ENCODE measurements around the gene PLAC1. TPM values are rescaled to one million over a fixed set of nuclear protein-coding genes. Genes with fewer than 3 reads are reported as not detected.

Gene PLAC1
- polyA plus RNA-seq, 3 donors from 2014 or later = not detected

GRCh38 chrX:134570899-134571298 lies 87.4 kb downstream of the PLAC1 start:
- Mint-ChIP-seq H3K4me3 (no peak overlapping the region), H3K4me1 (no peaks in the 10 kb centered on the region), H3K27ac (no peak overlapping the region), H3K36me3 (no peaks in the 10 kb centered on the region), H3K9me3 (no peaks in the 10 kb centered on the region), H3K27me3 (ENCODE audit: low read depth in 3 of 3) (peaks cover 0 to 9% (median 0%) of the 10 kb centered on the region in 3 donors)
- no peak for DNase-seq

DNA sequence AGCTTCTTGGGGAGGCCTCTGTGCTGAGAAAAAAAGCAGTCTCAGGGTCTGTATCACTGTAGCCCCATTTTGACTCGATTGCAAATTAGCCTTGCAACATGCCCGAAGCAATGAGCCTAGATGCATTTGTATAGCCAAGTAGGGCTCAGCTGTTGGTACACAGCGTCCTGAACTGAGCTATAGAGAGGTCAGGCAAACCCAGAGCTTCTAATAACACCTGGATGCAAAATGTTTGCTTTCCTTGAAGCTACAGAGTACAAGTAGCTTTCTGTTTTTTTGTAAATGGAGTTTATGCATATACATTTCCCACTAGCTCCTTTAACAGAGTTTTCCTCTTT lies 87.8 kb downstream of the PLAC1 start:
- Mint-ChIP-seq H3K4me3 (no peak overlapping the region), H3K27ac (no peak overlapping the region), H3K4me1 (no peaks in the 10 kb centered on the region), H3K36me3 (no peaks in the 10 kb centered on the region), H3K27me3 (ENCODE audit: low read depth in 3 of 3) (peaks cover 0 to 9% (median 0%) of the 10 kb centered on the region in 3 donors), H3K9me3 (no peaks in the 10 kb centered on the region)
- DNase-seq = no peak

- Mint-ChIP-seq H3K27ac (no peak overlapping the region), H3K4me1 (no peaks in the 10 kb centered on the region), H3K4me3 (no peak overlapping the region), H3K9me3 (no peaks in the 10 kb centered on the region), H3K36me3 (no peaks in the 10 kb centered on the region), H3K27me3 (ENCODE audit: low read depth in 3 of 3) (peaks cover 0 to 9% (median 0%) of the 10 kb centered on the region in 3 donors)
- DNase-seq = no peak
Measured at GRCh38 chrX:134569306-134569705, 89.0 kb downstream of the PLAC1 start.

DNA sequence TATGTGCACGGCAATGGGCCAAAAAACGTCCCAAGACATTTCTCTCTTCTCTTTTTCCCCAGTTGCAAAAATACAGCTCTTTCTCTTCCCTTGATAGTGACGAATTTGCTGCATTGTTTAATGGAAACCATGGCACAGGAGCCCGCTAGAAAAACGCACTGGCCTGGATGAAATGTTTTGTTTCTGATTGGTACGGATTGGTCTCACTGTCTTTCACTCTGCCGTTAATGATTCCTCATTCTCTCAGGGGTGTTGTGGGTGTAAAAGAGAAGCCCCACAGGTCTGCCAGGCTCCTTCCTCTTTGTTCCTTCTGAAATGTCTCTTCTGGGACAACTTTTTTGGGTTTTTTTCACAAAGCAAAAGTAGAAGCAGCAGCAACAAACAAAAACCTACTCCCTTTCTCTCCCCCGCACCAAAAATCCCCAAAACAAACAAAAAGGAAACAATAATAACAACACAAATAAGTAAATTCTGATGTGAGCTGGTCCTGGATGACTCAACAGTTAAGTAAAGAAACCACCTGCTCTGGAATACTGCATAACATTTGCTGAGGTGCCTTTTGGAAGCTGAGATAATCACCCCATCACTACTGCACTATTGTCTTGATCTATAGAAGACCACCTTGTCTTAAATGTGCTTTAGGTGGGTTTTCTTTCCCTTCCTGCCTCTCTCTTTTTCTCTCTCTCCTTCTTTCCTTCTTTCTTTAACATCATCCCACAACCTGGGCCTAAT lies 89.8 kb downstream of the PLAC1 start:
- DNase-seq = no peak
- Mint-ChIP-seq H3K4me3 (no peak overlapping the region), H3K4me1 (no peaks in the 10 kb centered on the region), H3K36me3 (no peaks in the 10 kb centered on the region), H3K27me3 (ENCODE audit: low read depth in 3 of 3) (peaks cover 0 to 6% (median 0%) of the 10 kb centered on the region in 3 donors), H3K27ac (no peak overlapping the region), H3K9me3 (no peaks in the 10 kb centered on the region)

- Mint-ChIP-seq H3K36me3 (no peaks in the 10 kb centered on the region), H3K4me1 (no peaks in the 10 kb centered on the region), H3K9me3 (no peaks in the 10 kb centered on the region), H3K27ac (no peak overlapping the region), H3K4me3 (no peak overlapping the region), H3K27me3 (ENCODE audit: low read depth in 3 of 3) (peaks cover 0 to 9% (median 3%) of the 10 kb centered on the region in 3 donors)
- no peak for DNase-seq
Measured at GRCh38 chrX:134566506-134566905, 91.8 kb downstream of the PLAC1 start.

DNA sequence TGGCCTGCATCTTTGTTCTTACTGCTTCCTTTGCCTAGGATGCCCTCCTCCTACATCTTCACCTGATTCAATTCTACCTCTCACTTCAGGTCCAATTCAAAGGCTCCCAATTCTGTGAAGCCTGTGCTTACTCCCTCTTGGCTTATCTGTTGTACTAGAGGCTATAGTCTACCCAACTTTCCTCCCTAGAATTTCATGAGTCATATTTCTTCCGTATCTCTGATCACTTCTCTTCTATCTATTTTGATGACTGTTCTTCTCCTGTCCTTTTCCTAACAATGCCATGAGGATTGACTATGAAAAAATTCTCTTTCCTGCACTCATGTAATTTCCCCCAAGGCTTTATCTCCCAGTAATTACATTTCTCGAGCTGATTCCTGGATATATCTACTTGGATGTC lies 96.3 kb downstream of the PLAC1 start:
- Mint-ChIP-seq H3K9me3 (no peaks in the 10 kb centered on the region), H3K4me1 (no peaks in the 10 kb centered on the region), H3K27me3 (ENCODE audit: low read depth in 3 of 3) (peaks cover 0 to 7% (median 2%) of the 10 kb centered on the region in 3 donors), H3K27ac (no peak overlapping the region), H3K4me3 (no peak overlapping the region), H3K36me3 (no peaks in the 10 kb centered on the region)
- DNase-seq = no peak

GRCh38 chrX:134558133-134558532 lies 100.1 kb downstream of the PLAC1 start:
- DNase-seq = no peak
- Mint-ChIP-seq H3K27me3 (ENCODE audit: low read depth in 3 of 3) (peaks cover 10 to 15% (median 14%) of the 10 kb centered on the region in 3 donors), H3K36me3 (no peaks in the 10 kb centered on the region), H3K27ac (no peak overlapping the region), H3K4me3 (no peak overlapping the region), H3K9me3 (no peaks in the 10 kb centered on the region), H3K4me1 (no peaks in the 10 kb centered on the region)

DNA sequence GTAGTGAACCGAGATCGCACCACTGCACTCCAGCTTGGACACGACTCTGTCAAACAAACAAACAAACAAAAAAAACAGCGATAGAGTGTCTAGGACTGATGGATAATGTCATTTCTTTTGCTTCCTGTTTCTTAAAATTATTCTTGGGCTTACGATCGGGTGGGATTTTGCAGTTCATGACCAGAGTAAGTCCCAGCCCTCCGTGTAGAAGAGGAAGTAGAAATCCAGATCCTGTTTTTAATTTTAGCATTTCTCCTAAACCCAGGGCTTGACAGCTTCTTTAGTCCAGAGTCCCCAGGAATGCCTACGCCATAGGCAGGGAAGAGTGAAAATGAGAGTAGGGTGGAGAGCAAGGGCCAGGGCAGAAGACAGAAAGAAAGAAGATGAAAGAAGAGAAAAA lies 104.0 kb downstream of the PLAC1 start:
- Mint-ChIP-seq H3K9me3 (peaks cover 0 to 2% (median 0%) of the 10 kb centered on the region in 6 donors), H3K27ac (no peak overlapping the region), H3K36me3 (no peaks in the 10 kb centered on the region), H3K4me1 (peaks cover 10% of the 10 kb centered on the region in 2 donors), H3K27me3 (ENCODE audit: low read depth in 3 of 3) (peaks cover 9 to 34% (median 23%) of the 10 kb centered on the region in 3 donors), H3K4me3 (no peak overlapping the region)
- DNase-seq = no peak

- Mint-ChIP-seq H3K36me3 (no peaks in the 10 kb centered on the region), H3K4me3 (no peak overlapping the region), H3K9me3 (peaks cover 0 to 5% (median 0%) of the 10 kb centered on the region in 6 donors), H3K4me1 (peaks cover 23 to 24% of the 10 kb centered on the region in 2 donors), H3K27ac (no peak overlapping the region), H3K27me3 (ENCODE audit: low read depth in 3 of 3) (peaks cover 14 to 50% (median 30%) of the 10 kb centered on the region in 3 donors)
- DNase-seq = no peak
Measured at GRCh38 chrX:134552351-134552750, 105.9 kb downstream of the PLAC1 start.

GRCh38 chrX:134551376-134552048 lies 106.8 kb downstream of the PLAC1 start:
- Mint-ChIP-seq H3K27me3 (ENCODE audit: low read depth in 3 of 3) (peaks cover 17 to 56% (median 30%) of the 10 kb centered on the region in 3 donors), H3K4me3 (peak overlapping the region in 2 of 5 donors; percentile 14 to 46), H3K9me3 (peaks cover 0 to 5% (median 0%) of the 10 kb centered on the region in 6 donors), H3K27ac (no peak overlapping the region), H3K36me3 (no peaks in the 10 kb centered on the region), H3K4me1 (peaks cover 23 to 24% of the 10 kb centered on the region in 2 donors)
- no peak for DNase-seq

DNA sequence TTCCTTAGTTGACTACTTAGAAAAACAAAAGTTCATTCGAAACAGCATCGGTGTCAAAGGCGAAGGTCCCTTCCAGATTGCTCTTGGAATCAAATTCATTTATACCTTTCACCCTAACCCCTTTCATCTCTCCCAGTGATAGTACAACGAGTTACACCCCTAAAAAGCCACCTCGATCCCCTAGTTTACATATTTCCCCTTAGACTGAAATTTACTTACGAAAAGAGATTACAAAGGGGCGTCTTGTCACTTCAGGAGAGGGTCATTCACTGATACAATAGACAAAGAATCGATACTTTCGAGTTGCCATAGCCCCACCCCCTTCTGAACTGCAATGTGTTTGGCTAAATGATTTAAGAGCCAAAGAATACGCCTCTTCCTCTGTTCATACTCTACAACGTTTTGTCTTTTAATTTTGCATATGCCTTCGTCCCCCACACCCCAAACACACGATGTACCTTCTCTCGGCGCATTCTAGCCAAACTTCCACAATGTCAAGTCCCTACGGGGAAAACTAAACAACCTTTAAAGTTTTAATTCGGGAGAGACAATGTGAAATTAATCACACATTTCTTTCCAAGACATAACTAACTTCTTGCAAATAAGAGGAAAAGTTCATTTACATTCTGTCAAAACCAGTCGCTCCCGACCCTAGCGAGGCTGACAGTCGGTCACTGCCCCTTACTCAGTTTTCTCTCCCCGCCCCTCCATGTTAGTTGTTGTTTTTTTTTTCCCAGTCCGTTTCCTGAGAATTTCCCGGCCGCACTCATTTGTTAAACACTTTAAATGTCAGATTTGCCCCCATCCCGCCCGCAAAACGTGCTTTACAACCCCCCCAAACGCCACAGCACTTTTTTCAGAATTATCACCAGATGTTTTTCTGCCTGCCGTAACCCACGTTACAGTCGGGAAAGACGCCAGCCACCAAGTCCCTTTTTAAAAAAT lies 109.7 kb downstream of the PLAC1 start:
- no peak overlapping the region for H3K27ac Mint-ChIP-seq
- peak overlapping the region; percentile 78 to 87 (median 86) for H3K4me3 Mint-ChIP-seq
- peaks cover 0 to 5% (median 0%) of the 10 kb centered on the region in 6 donors for H3K9me3 Mint-ChIP-seq
- peaks cover 23 to 24% of the 10 kb centered on the region in 2 donors for H3K4me1 Mint-ChIP-seq
- peak in 2 of 3 donors; percentile 3 to 11 for DNase-seq
- peaks cover 15 to 57% (median 25%) of the 10 kb centered on the region in 3 donors for H3K27me3 Mint-ChIP-seq (ENCODE audit: low read depth in 3 of 3)
- no peaks in the 10 kb centered on the region for H3K36me3 Mint-ChIP-seq

GRCh38 chrX:134547047-134547679 lies 111.1 kb downstream of the PLAC1 start:
- peaks cover 15 to 55% (median 26%) of the 10 kb centered on the region in 3 donors for H3K27me3 Mint-ChIP-seq (ENCODE audit: low read depth in 3 of 3)
- no peak for DNase-seq
- H3K27ac Mint-ChIP-seq = no peak overlapping the region
- peaks cover 0 to 5% (median 0%) of the 10 kb centered on the region in 6 donors for H3K9me3 Mint-ChIP-seq
- no peak overlapping the region for H3K4me3 Mint-ChIP-seq
- H3K36me3 Mint-ChIP-seq = no peaks in the 10 kb centered on the region
- H3K4me1 Mint-ChIP-seq = peaks cover 23 to 24% of the 10 kb centered on the region in 2 donors

DNA sequence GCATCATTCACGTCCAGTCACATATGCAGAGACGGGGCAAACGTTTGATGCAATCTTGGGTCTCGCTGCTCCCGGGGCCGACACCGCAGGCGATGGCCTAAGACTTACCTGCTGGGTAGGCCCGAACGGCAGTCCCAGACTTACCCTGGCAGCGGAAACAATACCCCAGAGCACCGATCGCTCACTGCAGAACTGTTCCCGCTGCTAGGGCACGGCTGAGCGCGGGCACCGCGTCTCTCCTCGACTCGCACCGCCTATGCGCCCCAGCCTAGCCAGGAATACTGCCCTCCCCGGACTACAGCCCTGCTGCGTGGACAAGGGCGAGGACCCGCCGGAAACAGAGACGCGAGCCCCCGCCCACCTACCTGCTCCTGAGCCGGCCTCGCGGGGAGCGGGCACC lies 112.1 kb downstream of the PLAC1 start:
- no peak overlapping the region for H3K4me3 Mint-ChIP-seq
- peaks cover 0 to 5% (median 0%) of the 10 kb centered on the region in 6 donors for H3K9me3 Mint-ChIP-seq
- H3K4me1 Mint-ChIP-seq = peaks cover 23 to 24% of the 10 kb centered on the region in 2 donors
- no peaks in the 10 kb centered on the region for H3K36me3 Mint-ChIP-seq
- peaks cover 15 to 50% (median 26%) of the 10 kb centered on the region in 3 donors for H3K27me3 Mint-ChIP-seq (ENCODE audit: low read depth in 3 of 3)
- H3K27ac Mint-ChIP-seq = no peak overlapping the region
- no peak for DNase-seq
